Cardiac muscle cell (in vitro differentiated cells and primary cell): Measurements from ENCODE around the gene CENPM. TPM values are rescaled to one million over a fixed set of nuclear protein-coding genes. Genes with fewer than 3 reads are reported as not detected.
A peak's percentile ranks its signal among the peaks of the same experiment; 100 is the strongest.

Experiments used
- DNase-seq, 2 donors: peaks; one replicate each; pipeline versions ENCODE4 v3.0.0 to v3.0.0-alpha.2; 2010 to 2017; ENCODE audit warnings: low read depth in 1 of 2, low spot score in 1 of 2
- H3K27ac ChIP-seq: fragments of 200-600 bp; sonication (generic); 2 replicates; pipeline ENCODE4 v1.5.1; 2016
- H3K27me3 ChIP-seq: fragments of 200-600 bp; sonication (generic); 2 replicates; pipeline ENCODE4 v1.6.0; 2016; ENCODE audit warnings: control low read depth
- H3K36me3 ChIP-seq: fragments of 200-600 bp; sonication (generic); 2 replicates; pipeline ENCODE4 v1.5.1; 2016; ENCODE audit warnings: control low read depth
- H3K4me1 ChIP-seq: fragments of 200-600 bp; sonication (generic); 2 replicates; pipeline ENCODE4 v1.8.1; 2017; ENCODE audit warnings: low read depth, mild to moderate bottlenecking, mixed run types
- H3K4me3 ChIP-seq: fragments of 200-600 bp; sonication (generic); 2 replicates; pipeline ENCODE4 v1.5.1; 2016; ENCODE audit warnings: mild to moderate bottlenecking
- H3K9me3 ChIP-seq: fragments of 200-600 bp; sonication (generic); 2 replicates; pipeline ENCODE4 v1.5.1; 2017; ENCODE audit warnings: low read depth, mild to moderate bottlenecking, control low read depth
- CTCF ChIP-seq: IDR thresholded peaks from 2 replicates; pipeline ENCODE4 v1.5.1; 2012; ENCODE audit warnings: low read depth, mild to moderate bottlenecking, low read length
- polyA plus RNA-seq: library from polyadenylated mRNA; unstranded; fragments of >200 nt; fragmentation: Nextera tagmentation; extraction: Ambion mirVana; gene quantifications from 2 replicates; pipeline ENCODE4 v1.2.1, GENCODE V29; 2016
- total RNA-seq: library from RNA; depleted of rRNA; stranded (reverse); fragments of >200 nt; gene quantifications from 2 replicates; pipeline ENCODE4 v1.2.3, GENCODE V29; 2016

The CENPM gene
- total RNA-seq: 22.0 and 26.7 TPM in 2 replicates
- polyA plus RNA-seq: 25.8 and 37.0 TPM in 2 replicates

- peak within 1 kb of the TSS; percentile 35 for H3K27ac ChIP-seq
- no peaks in the 10 kb centered on the region for H3K36me3 ChIP-seq
Observed at GRCh38 chr22:41946629-41947423, at the start of gene CENPM. TSS of gene CENPM (minus strand) at chr22:41947152. CDS start at chr22:41947076, 76 bp downstream.

GRCh38 chr22:41995211-41995610 lies 48.3 kb upstream of the CENPM start:
- Histone ChIP-seq H3K27ac (no peak overlapping the region), H3K9me3 (no peaks in the 10 kb centered on the region), H3K4me1 (no peaks in the 10 kb centered on the region), H3K4me3 (no peak overlapping the region), H3K27me3 (no peaks in the 10 kb centered on the region), H3K36me3 (no peaks in the 10 kb centered on the region)
- DNase-seq: peak in 1 of 2 donors; percentile 32
- no peak for TF ChIP-seq CTCF

More at GRCh38 chr22:41946629-41947423, at the start of gene CENPM:
- no peaks in the 10 kb centered on the region for H3K9me3 ChIP-seq
- H3K4me1 ChIP-seq: peaks cover 4% of the 10 kb centered on the region
- peak; percentile 95 to 97 for DNase-seq
- TF ChIP-seq CTCF: no peak
- H3K27me3 ChIP-seq: no peaks in the 10 kb centered on the region
- H3K4me3 ChIP-seq: peak within 1 kb of the TSS; percentile 50

GRCh38 chr22:41992496-41992895 lies 45.5 kb upstream of the CENPM start:
- Histone ChIP-seq H3K27ac (no peak overlapping the region), H3K36me3 (no peaks in the 10 kb centered on the region), H3K27me3 (no peaks in the 10 kb centered on the region), H3K4me1 (no peaks in the 10 kb centered on the region), H3K9me3 (no peaks in the 10 kb centered on the region), H3K4me3 (no peak overlapping the region)
- DNase-seq: no peak
- no peak for TF ChIP-seq CTCF

- Histone ChIP-seq H3K36me3 (no peaks in the 10 kb centered on the region), H3K4me3 (no peak overlapping the region), H3K27ac (no peak overlapping the region), H3K9me3 (no peaks in the 10 kb centered on the region), H3K27me3 (no peaks in the 10 kb centered on the region), H3K4me1 (no peaks in the 10 kb centered on the region)
- DNase-seq: no peak
- TF ChIP-seq CTCF: no peak
Observed at GRCh38 chr22:41991111-41991510, 44.2 kb upstream of the CENPM start.

GRCh38 chr22:41989246-41989645 lies 42.3 kb upstream of the CENPM start:
- H3K36me3 ChIP-seq: no peaks in the 10 kb centered on the region
- H3K27me3 ChIP-seq: no peaks in the 10 kb centered on the region
- no peaks in the 10 kb centered on the region for H3K9me3 ChIP-seq
- DNase-seq: no peak
- H3K4me3 ChIP-seq: no peak overlapping the region
- no peak overlapping the region for H3K27ac ChIP-seq
- H3K4me1 ChIP-seq: no peaks in the 10 kb centered on the region
- no peak for TF ChIP-seq CTCF
